K562 (cell line): Measurements from ENCODE around the gene SRF. TPM values are rescaled to one million over a fixed set of nuclear protein-coding genes. Genes with fewer than 3 reads are reported as not detected.
A peak's percentile ranks its signal among the peaks of the same experiment; 100 is the strongest.

Experiments
- BHLHE40 ChIP-seq: IDR thresholded peaks from 2 replicates; pipeline ENCODE4 v1.6.1; 2011; ENCODE audit warnings: low read length, improper control_type of control experiment
- CHD1 ChIP-seq: fragments of 200-600 bp; sonication (generic); IDR thresholded peaks from one replicate; pipeline ENCODE4 v1.6.1; 2012; ENCODE audit warnings: mild to moderate bottlenecking, moderate library complexity, low read length, inconsistent platforms
- HINFP ChIP-seq: fragments of 450-650 bp; conservative IDR thresholded peaks from 2 replicates; pipeline ENCODE4 v1.6.1; 2016; ENCODE audit warnings: missing genetic modification characterization, low read depth, mild to moderate bottlenecking, control low read depth, missing compliant biosample characterization
- NR4A1 ChIP-seq, 2 experiments: fragments of 250-450 bp in 1 of 2; fragments of 450-650 bp in 1 of 2; sonication (Bioruptor Pico) in 1 of 2; IDR thresholded peaks; 2 replicates each; pipeline versions ENCODE4 v1.4.0 to v1.6.1; 2016 to 2020; ENCODE audit warnings: mild to moderate bottlenecking in 2 of 2, missing compliant biosample characterization in 1 of 2, missing genetic modification characterization in 1 of 2, moderate library complexity in 1 of 2
- PBX2 ChIP-seq, 2 experiments: IDR thresholded peaks in 1 of 2; conservative IDR thresholded peaks in 1 of 2; 2 replicates each; pipeline ENCODE4 v1.6.1; 2016; ENCODE audit warnings: low read depth in 2 of 2, mild to moderate bottlenecking in 1 of 2, missing compliant biosample characterization in 1 of 2, missing genetic modification characterization in 1 of 2, moderate library complexity in 1 of 2
- PKNOX1 ChIP-seq: fragments of 450-650 bp; IDR thresholded peaks from 2 replicates; pipeline ENCODE4 v1.6.1; 2016
- RB1 ChIP-seq: fragments of 450-650 bp; IDR thresholded peaks from 2 replicates; pipeline ENCODE4 v1.6.1; 2017; ENCODE audit warnings: low read depth, mild to moderate bottlenecking
- RBM39 ChIP-seq: fragments of 200-400 bp; formaldehyde crosslinking; optimal IDR thresholded peaks from 2 replicates; pipeline ENCODE3; 2018; ENCODE audit warnings: low read depth, low read length
- TGIF2 ChIP-seq: sonication (generic); formaldehyde crosslinking; IDR thresholded peaks from 2 replicates; pipeline ENCODE4 v1.8.1; 2022; ENCODE audit warnings: mild to moderate bottlenecking, missing genetic modification reagents, moderate library complexity
- VEZF1 ChIP-seq: fragments of 200-800 bp; sonication (Bioruptor generic); IDR thresholded peaks from 2 replicates; pipeline ENCODE4 v1.6.1; 2017; ENCODE audit warnings: missing genetic modification characterization, missing compliant biosample characterization
- XRCC4 ChIP-seq: IDR thresholded peaks from one replicate; pipeline ENCODE4 v1.6.1; 2011; ENCODE audit not compliant: insufficient read depth, insufficient read length; ENCODE audit errors: extremely low read depth
- ZBTB17 ChIP-seq: fragments of 450-650 bp; formaldehyde crosslinking; IDR thresholded peaks from 2 replicates; pipeline ENCODE4 v1.4.0; 2020; ENCODE audit warnings: mild to moderate bottlenecking
- ZBTB7A ChIP-seq: IDR thresholded peaks from 2 replicates; pipeline ENCODE4 v1.6.1; 2011; ENCODE audit warnings: low read depth, mild to moderate bottlenecking, low read length, moderate library complexity, borderline replicate concordance; ENCODE audit not compliant: control insufficient read depth
- ZFPM2 ChIP-seq: fragments of 250-450 bp; sonication (Bioruptor Pico); IDR thresholded peaks from 2 replicates; pipeline ENCODE4 v1.5.1; 2022; ENCODE audit warnings: mild to moderate bottlenecking
- ZFX ChIP-seq: sonication (generic); formaldehyde crosslinking; IDR thresholded peaks from 2 replicates; pipeline ENCODE4 v1.8.0; 2022; ENCODE audit warnings: mild to moderate bottlenecking, missing genetic modification reagents, moderate library complexity
- ZNF395 ChIP-seq: fragments of 200-800 bp; sonication (Bioruptor generic); IDR thresholded peaks from 2 replicates; pipeline ENCODE4 v1.6.1; 2017; ENCODE audit warnings: missing genetic modification characterization, missing compliant biosample characterization
- ZNF76 ChIP-seq: fragments of 250-450 bp; sonication (Bioruptor Pico); IDR thresholded peaks from 2 replicates; pipeline ENCODE4 v1.4.0; 2020; ENCODE audit warnings: mild to moderate bottlenecking, moderate library complexity, borderline replicate concordance
- polyA plus RNA-seq, 8 experiments: library from polyadenylated mRNA; depleted of rRNA in 4 of 8; stranded (reverse) in 5 of 8; unstranded in 3 of 8; fragments of >200 nt; fragmentation: Nextera tagmentation in 2 of 8; fragmentation: Illumina TruSeq in 1 of 8; extraction: Ambion mirVana in 2 of 8; extraction: Trizol in 1 of 8; gene quantifications; 2 replicates each; pipeline versions ENCODE4 v1.2.1 to v1.2.3, GENCODE V29; 2011 to 2014; ENCODE audit warnings: inconsistent platforms in 1 of 8, missing spikeins in 1 of 8
- total RNA-seq, 7 experiments: library from RNA; depleted of rRNA in 6 of 7; stranded (reverse); fragments of >200 nt in 6 of 7; fragmentation: Illumina TruSeq in 2 of 7; extraction: Trizol in 2 of 7; gene quantifications; 2 replicates each; pipeline versions ENCODE4 v1.2.1 to v1.2.3, GENCODE V29; 2011 to 2021; ENCODE audit warnings: low replicate concordance in 1 of 7

SRF gene
- total and polyA plus RNA-seq, 9 of the 15 experiments (the other 6 are each of a cell fraction or from before 2014, with no cell fraction given): 2.5 to 37.0 (median 24.6) TPM

- TF ChIP-seq ZFPM2 (CRISPR knock-in tag): peak; percentile 72; the same call in 1 of the 2 replicates
- peak; percentile 96 for TF ChIP-seq ZFX (CRISPR knock-in tag)
- TF ChIP-seq ZNF395 (CRISPR knock-in tag): peak; percentile 76; the same call in 1 of the 2 replicates
- peak; percentile 71 for TF ChIP-seq BHLHE40
- TF ChIP-seq ZBTB7A: peak; percentile 100
- no peak for TF ChIP-seq XRCC4
- TF ChIP-seq PBX2 (CRISPR knock-in tag; IDR thresholded peaks at IDR 0.05; ENCODE audit: low read depth): no peak
- peak; percentile 35; the same call in 1 of the 2 replicates for TF ChIP-seq PBX2 (tag; conservative IDR thresholded peaks at IDR 0.05; ENCODE audit: low read depth)
- peak; percentile 95 for TF ChIP-seq RB1
- peak; percentile 75; the same call in 1 of the 2 replicates for TF ChIP-seq ZNF76 (CRISPR knock-in tag)
- peak; percentile 87; the same call in 1 of the 2 replicates for TF ChIP-seq TGIF2 (CRISPR knock-in tag)
- peak; percentile 77 for TF ChIP-seq CHD1
- TF ChIP-seq RBM39: no peak
- TF ChIP-seq HINFP (tag): no peak
- TF ChIP-seq PKNOX1: peak; percentile 89
- TF ChIP-seq VEZF1 (CRISPR knock-in tag): peak; percentile 97
- peak; percentile 44; the same call in 1 of the 2 replicates for TF ChIP-seq ZBTB17 (CRISPR knock-in tag)
- TF ChIP-seq NR4A1 (CRISPR knock-in tag; IDR thresholded peaks at IDR 0.05): 0 out of 2 replicates have a peak, but pooled peaks have one; percentile 43
- peak; percentile 69 for TF ChIP-seq NR4A1 (tag; IDR thresholded peaks at IDR 0.05)
Observed at GRCh38 chr6:43170931-43171706, at the start of gene SRF (continued).
